GM21390 (cell line): ENCODE data around the gene SPACDR.
"Not testable (repeated sequence)": the region's sequence is repeated elsewhere in the genome, so short reads cannot be mapped to it uniquely, and the experiment has no call there.

Source experiments
- ATAC-seq: cut with Tn5 transposase; IDR thresholded peaks from one replicate; pipeline ENCODE4 v1.9.1; 2021; ENCODE audit not compliant: unreplicated experiment

The SPACDR gene

GRCh38 chr7:100464210-100464660 lies at the start of gene SPACDR:
Gene SPACDR, minus strand, starts transcription at chr7:100464260. Its CDS starts 235 bp downstream, at chr7:100464025.
- ATAC-seq, result no peak

DNA sequence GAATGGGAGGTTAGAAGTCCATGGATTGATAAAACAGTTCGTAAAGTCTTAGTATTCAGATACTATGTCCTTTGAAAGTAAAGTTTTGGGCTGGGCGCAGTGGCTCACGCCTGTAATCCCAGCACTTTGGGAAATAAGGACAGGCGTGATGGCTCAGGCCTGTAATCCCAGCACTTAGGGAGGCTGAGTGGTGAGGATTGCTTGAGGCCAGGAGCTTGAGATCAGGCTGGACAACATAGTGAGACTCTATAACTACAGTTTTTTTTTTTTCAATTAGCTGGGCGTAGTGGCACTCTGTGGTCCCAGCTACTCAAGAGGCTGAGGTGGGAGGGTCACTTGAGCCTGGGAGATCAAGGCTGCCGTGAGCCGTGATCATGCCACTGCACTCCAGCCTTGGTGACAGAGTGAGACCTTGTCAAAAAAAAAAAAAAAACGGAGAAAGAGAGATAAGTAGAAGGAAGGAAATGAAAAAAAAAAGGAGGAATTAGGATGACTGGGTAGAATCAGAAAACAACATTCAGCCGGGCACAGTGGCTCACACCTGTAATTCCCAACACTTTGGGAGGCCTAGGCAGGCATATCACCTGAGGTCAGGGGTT lies 49.3 kb upstream of the SPACDR start:
- no peak for ATAC-seq

GRCh38 chr7:100510437-100511239 lies 46.6 kb upstream of the SPACDR start:
- no peak for ATAC-seq

GRCh38 chr7:100509231-100509630 lies 45.2 kb upstream of the SPACDR start:
- ATAC-seq, result no peak

- ATAC-seq, result no peak
Measured at GRCh38 chr7:100506356-100506923, 42.4 kb upstream of the SPACDR start.

DNA sequence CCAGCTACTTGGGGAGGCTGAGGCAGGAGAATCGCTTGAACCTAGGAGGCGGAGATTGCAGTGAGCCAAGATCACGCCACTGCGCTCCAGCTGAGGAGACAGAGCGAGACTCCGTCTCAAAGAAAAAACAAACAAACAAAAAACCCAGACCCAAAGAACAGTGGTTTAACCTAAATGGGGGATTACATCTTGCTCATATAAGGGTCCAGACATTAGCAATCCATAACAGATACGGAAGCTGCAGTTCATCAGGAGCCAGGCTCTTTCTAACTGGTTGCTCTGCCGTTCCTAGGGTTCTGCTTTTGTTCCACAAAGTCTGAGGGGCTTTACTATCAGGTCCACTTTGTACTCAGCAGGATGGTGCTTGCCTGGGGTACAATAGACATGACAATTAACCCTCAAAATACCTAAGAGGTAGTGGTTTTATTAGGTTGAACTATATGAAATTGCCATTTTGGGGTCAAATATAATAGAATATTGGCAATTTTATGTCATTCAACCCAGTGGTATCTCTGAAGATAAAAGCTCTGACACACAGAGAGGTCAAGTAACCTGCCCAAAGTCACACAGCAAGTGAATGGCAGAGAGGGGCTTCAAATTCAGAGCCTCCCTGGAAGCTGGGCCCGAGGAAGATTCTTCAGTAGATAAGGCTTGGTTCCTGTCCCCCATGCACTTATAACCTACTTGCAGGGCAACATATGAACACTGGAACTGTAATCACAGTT lies 41.0 kb upstream of the SPACDR start:
- ATAC-seq, result no peak

- not testable (repeated sequence) for ATAC-seq
Measured at GRCh38 chr7:100504031-100504430, 40.0 kb upstream of the SPACDR start.

GRCh38 chr7:100500743-100501142 lies 36.7 kb upstream of the SPACDR start:
- not testable (repeated sequence) for ATAC-seq

- ATAC-seq, result no peak
Measured at GRCh38 chr7:100496509-100496908, 32.4 kb upstream of the SPACDR start.

DNA sequence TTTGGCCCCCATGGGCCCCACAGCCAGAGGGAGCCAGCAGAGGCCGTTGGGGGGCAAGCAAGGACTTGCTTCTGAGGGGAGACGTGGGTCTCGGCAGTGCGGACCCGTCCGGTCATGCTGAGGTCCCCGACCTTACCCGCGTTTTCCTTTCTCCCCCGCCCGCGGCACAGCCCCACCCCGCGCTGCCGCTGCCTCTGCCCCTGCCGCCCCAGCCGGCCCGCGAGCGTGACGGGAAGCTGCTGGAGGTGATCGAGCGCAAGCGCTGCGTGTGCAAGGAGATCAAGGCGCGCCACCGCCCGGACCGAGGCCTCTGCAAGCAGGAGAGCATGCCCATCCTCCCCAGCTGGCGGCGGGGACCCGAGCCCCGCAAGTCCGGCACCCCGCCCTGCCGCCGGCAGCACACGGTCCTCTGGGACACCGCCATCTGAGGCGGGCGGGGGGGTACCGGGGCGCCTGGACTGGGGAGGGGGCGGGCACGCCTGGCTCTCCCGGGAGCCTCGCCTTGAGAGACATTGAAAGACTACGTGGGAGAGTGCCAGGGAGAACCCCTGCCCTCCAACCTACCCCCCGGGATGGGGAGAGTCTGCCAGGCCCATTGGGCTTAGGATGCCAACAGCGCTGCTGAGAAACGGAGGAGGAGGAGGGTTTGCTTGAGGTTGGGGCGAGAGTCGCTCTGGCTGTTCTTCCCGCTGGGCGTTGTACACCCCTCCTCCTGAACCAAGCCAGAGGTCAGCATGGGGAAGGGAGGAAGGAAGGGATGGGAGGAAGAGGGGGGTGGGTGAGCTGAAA lies 29.6 kb upstream of the SPACDR start:
- no peak for ATAC-seq

DNA sequence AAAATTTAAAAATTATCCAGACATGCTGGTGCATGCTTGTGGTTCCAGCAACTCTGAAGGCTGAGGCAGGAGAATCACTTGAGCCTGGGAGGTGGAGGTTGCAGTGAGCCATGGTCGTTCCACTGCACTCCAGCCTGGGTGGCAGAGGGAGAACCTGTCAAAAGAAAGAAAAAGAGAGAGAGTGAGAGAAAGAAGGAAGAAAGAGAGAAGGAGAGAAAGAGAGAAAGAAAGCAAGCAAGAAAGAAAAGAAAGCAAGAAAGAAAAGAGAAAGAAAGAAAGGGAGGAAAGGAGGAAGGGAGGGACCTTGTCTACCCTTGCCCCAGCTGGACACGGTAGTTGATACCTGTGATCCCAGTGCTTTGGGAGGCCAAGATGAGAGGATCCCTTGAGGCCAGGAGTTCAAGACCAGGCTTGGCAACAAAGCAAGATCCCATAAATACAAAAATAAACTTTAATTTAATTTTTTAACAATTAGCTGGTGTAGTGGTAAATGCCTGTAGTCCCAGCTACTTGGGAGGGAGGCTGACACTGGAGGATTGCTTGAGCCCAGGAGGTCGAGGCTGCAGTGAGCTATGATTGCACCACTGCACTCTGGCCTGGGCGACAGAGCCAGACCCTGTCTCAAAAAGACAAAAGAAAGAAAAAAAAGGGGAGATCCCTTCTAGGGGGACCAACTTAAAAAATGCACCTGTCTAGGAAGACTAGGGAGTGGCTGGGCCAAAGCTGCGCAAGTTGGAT lies 28.8 kb upstream of the SPACDR start:
- ATAC-seq, result no peak

- no peak for ATAC-seq
Measured at GRCh38 chr7:100491192-100491578, 27.1 kb upstream of the SPACDR start.

GRCh38 chr7:100490483-100491191 lies 26.6 kb upstream of the SPACDR start:
- no peak for ATAC-seq

DNA sequence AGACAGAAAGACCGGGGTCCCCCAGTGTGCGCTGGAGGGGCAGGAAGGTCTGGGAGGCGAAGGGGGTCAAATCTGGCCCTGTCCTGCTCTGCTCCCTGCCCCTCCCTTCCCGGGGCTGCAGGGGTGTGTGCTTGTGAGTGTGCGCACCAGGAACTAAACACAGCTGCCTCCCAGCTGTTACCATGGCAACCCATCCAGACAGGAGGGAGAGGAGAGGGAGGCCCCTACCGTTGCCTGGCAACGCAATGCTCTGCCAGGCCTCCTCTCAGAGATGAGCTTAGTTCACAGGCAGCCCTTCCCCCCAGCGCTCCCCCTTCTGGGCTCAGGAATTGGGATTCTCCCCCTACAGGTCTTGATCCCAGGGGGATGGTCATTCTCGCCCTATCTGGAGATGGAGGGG lies 25.8 kb upstream of the SPACDR start:
- ATAC-seq, result no peak

DNA sequence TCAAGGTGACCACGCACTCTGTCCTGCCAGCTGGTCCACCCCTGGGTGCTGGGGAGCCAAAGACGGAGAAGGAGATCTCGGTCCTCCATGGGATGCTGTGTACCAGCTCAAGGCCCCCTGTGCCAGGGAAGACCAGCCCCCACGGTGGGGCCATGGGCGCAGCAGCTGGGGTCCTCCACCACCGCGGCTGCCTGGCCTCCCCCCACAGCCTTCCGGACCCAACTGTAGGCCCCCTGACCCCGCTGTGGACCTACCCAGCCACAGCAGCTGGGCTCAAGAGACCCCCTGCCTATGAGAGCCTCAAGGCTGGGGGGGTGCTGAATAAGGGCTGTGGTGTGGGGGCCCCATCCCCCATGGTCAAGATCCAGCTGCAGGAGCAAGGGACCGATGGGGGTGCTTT lies 25.1 kb upstream of the SPACDR start:
- no peak for ATAC-seq

DNA sequence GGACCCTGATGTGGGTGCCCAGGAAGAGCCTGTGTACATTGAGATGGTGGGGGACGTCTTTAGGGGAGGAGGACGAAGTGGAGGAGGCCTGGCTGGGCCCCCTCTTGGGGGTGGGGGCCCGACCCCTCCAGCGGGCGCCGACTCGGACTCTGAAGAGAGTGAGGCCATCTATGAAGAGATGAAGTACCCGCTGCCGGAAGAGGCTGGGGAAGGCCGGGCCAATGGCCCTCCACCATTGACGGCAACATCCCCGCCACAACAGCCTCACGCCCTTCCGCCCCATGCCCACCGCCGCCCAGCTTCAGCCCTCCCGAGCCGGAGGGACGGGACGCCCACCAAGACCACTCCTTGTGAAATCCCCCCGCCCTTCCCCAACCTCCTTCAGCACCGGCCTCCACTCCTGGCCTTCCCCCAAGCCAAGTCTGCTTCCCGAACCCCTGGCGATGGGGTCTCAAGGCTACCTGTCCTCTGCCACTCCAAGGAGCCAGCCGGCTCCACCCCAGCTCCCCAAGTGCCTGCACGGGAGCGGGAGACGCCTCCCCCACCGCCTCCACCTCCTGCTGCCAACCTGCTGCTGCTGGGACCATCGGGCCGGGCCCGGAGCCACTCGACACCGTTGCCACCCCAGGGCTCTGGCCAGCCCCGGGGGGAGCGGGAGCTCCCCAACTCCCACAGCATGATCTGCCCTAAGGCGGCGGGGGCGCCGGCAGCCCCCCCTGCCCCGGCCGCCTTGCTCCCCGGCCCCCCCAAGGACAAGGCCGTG lies 24.5 kb upstream of the SPACDR start:
- ATAC-seq, result no peak

GRCh38 chr7:100486753-100487446 lies 22.8 kb upstream of the SPACDR start:
- no peak for ATAC-seq

- ATAC-seq, result no peak
Measured at GRCh38 chr7:100486111-100486636, 22.1 kb upstream of the SPACDR start.
